HUES6 (cell line): ENCODE results near the gene TRPM3.
"Not testable (repeated sequence)": the region's sequence is repeated elsewhere in the genome, so short reads cannot be mapped to it uniquely, and the experiment has no call there.

Experiments
- H3K27ac ChIP-seq: 2 replicates; pipeline ENCODE4 v1.7.0; 2013; ENCODE audit warnings: low read depth, mild to moderate bottlenecking, low read length, inconsistent platforms
- H3K27me3 ChIP-seq: 2 replicates; pipeline ENCODE4 v1.6.1; 2013; ENCODE audit warnings: low read length; ENCODE audit not compliant: control insufficient read depth, insufficient read depth
- H3K36me3 ChIP-seq: 2 replicates; pipeline ENCODE4 v1.6.1; 2013; ENCODE audit warnings: low read length; ENCODE audit not compliant: control insufficient read depth, insufficient read depth
- H3K4me1 ChIP-seq: 2 replicates; pipeline ENCODE4 v1.6.1; 2013; ENCODE audit warnings: low read length; ENCODE audit not compliant: control insufficient read depth, insufficient read depth
- H3K4me3 ChIP-seq: 2 replicates; pipeline ENCODE4 v1.5.1; 2013; ENCODE audit warnings: low read depth, low read length
- H3K9ac ChIP-seq: one replicate; pipeline ENCODE4 v1.6.1; 2013; ENCODE audit warnings: mild to moderate bottlenecking, low read length
- H3K9me3 ChIP-seq: 2 replicates; pipeline ENCODE4 v1.6.1; 2013; ENCODE audit warnings: low read depth, low read length; ENCODE audit not compliant: control insufficient read depth, insufficient read depth

The TRPM3 gene

DNA sequence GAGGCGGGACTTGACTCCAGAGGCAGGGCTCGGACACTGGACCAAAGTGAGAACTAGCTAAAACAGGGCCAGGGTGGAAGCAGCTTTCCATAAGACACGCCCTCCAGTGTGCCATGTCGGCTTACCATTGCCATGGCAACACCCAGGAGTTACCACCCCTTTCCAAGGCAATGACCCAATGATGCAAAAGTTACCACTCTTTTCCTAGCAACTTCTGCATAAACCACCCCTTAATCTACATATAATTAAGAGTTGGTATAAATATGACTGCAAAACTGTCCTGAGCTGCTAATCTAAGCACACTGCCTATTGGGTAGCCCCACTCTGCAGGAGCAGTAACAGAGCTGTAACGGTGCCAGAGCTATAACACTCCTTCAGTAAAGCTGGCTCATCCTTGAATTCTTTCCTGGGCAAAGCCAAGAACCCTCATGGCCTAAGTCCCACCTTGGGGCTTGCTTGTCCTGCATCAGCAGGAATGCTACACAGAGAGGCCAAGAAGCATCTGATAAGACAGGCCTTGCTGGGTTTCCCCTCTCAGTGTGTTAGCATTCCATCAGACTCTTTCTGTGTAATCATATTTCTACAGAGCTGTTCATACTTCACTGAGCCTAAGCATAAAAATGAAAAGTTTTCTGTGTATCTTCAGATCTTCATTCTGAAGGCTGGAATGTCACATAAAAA, 444.2 kb downstream of the TRPM3 start:
- Histone ChIP-seq H3K27me3 (no peaks in the 10 kb centered on the region), H3K4me3 (no peak overlapping the region), H3K9ac (no peak overlapping the region), H3K27ac (no peak overlapping the region), H3K36me3 (no peaks in the 10 kb centered on the region), H3K9me3 (no peaks in the 10 kb centered on the region), H3K4me1 (no peaks in the 10 kb centered on the region)

GRCh38 chr9:70675868-70676370, 445.5 kb downstream of the TRPM3 start:
- H3K36me3 ChIP-seq: no peaks in the 10 kb centered on the region

GRCh38 chr9:70673844-70674243, 447.6 kb downstream of the TRPM3 start:
- H3K27me3 ChIP-seq: no peaks in the 10 kb centered on the region
- no peaks in the 10 kb centered on the region for H3K9me3 ChIP-seq
- H3K9ac ChIP-seq: no peak overlapping the region
- H3K27ac ChIP-seq: no peak overlapping the region
- H3K4me3 ChIP-seq: no peak overlapping the region
- H3K36me3 ChIP-seq: no peaks in the 10 kb centered on the region
- H3K4me1 ChIP-seq: no peaks in the 10 kb centered on the region

More at GRCh38 chr9:70675868-70676370, 445.5 kb downstream of the TRPM3 start:
- H3K4me3 ChIP-seq: no peak overlapping the region
- H3K9me3 ChIP-seq: no peaks in the 10 kb centered on the region
- H3K27ac ChIP-seq: no peak overlapping the region
- no peaks in the 10 kb centered on the region for H3K27me3 ChIP-seq
- no peak overlapping the region for H3K9ac ChIP-seq
- H3K4me1 ChIP-seq: no peaks in the 10 kb centered on the region

DNA sequence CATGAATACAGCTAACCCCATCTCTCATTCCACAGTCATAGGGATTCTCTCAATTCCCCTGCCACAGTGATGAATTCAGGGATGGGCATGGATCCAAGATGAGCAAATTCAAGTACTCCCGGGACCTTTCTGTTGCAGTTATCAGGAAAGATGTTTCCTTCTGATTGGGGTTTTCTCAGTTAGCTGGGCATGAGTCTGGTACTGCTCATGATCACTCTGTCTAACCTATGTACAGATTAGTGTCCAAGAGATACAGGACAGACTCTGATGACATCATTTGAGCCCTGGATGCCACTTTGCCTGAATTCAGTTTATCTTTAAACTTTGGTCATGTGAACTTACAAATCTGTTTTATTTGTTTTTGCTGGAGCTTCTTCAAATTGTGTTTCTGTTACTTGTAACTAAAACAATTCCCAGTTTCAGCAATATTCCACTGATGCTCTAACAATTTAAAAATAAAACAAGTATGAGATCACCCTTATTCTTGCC, 449.2 kb downstream of the TRPM3 start:
- no peaks in the 10 kb centered on the region for H3K27me3 ChIP-seq
- H3K4me1 ChIP-seq: no peaks in the 10 kb centered on the region
- no peak overlapping the region for H3K9ac ChIP-seq
- no peak overlapping the region for H3K4me3 ChIP-seq
- no peak overlapping the region for H3K27ac ChIP-seq
- no peaks in the 10 kb centered on the region for H3K9me3 ChIP-seq
- no peaks in the 10 kb centered on the region for H3K36me3 ChIP-seq

DNA sequence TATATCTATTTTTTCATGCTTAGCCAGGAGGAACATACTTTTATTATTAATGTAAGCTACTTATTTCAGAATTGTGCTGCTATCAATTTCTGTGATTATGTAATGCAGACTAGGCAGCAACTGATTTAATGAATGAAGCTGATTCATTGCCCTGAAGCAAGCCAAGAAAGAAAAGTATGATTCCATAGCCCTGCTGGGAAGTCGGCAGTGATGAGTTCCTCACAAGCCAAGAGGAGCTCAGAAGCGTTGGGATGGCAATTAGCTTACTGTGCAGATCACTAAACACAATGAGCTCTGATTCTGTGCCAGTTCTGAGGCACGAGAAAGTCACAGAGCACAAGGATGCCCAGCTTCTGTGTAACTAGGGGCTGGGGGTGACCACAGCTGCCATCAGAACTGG, 452.7 kb downstream of the TRPM3 start:
- Histone ChIP-seq H3K36me3 (no peaks in the 10 kb centered on the region), H3K9ac (no peak overlapping the region), H3K4me1 (no peaks in the 10 kb centered on the region), H3K27me3 (no peaks in the 10 kb centered on the region), H3K4me3 (no peak overlapping the region), H3K27ac (no peak overlapping the region), H3K9me3 (no peaks in the 10 kb centered on the region)

DNA sequence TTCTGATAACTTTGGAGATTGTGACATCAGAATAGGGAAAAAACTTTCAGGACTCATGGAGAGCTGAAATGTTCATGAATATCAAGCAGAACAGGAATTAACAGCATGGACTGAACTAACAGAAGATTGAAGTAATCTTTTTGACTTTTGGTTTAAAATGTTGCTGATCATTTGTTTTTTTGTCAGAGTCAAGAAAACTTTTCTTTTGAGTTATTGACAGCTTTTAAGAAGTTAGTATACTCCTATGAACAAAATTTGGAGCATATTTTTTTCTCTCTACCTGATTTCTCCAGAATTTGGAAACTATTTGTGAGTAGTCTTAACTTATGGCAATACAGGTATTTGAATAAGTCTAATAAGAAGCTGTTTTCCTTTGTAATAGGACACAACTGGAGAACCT, 462.7 kb downstream of the TRPM3 start:
- Histone ChIP-seq H3K4me3 (no peak overlapping the region), H3K36me3 (no peaks in the 10 kb centered on the region), H3K9ac (no peak overlapping the region), H3K27me3 (no peaks in the 10 kb centered on the region), H3K9me3 (peaks cover 18% of the 10 kb centered on the region), H3K4me1 (no peaks in the 10 kb centered on the region), H3K27ac (no peak overlapping the region)

DNA sequence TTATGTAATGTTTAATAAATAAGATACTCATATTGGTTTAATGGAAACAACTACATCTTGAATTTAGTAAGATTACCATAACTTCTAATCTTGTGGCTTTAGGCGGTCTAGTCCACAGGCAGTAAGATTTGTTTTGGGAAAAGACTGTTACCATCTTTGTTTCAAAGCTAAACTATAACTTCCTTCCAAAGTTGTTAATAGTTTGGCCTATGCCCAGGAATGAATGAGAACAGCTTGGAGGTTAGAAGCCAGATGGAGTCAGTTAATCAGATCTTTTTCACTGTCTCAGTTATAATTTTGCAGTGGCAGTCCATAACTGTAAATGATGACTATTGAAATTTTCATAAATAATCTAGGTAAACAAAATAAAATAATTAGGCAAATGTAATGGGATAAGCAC, 465.1 kb downstream of the TRPM3 start:
- Histone ChIP-seq H3K9me3 (peaks cover 18% of the 10 kb centered on the region), H3K27ac (no peak overlapping the region), H3K4me3 (no peak overlapping the region)

DNA sequence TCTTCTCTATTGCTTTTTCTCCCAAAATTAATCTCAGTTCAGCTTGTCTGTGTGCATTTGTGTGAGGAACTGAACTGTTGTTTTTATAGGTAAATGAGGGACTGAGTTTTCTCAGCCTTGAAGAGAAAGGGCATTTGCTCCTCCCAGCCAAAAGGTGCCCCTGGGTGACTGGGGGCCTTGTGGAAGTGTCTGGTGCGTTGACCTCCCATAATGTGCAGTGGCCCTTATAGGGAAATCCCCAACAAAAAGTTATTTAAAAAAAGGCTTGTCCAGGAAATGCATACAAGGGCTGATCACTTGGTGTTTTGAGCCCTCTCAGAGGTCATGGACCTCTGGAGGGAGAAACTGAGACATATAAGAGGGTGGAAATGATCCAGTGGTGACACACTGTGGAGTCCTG, 467.3 kb downstream of the TRPM3 start:
- Histone ChIP-seq H3K9ac (no peak overlapping the region), H3K27ac (no peak overlapping the region), H3K27me3 (no peaks in the 10 kb centered on the region), H3K4me3 (no peak overlapping the region), H3K9me3 (peaks cover 20% of the 10 kb centered on the region), H3K4me1 (no peaks in the 10 kb centered on the region), H3K36me3 (no peaks in the 10 kb centered on the region)

More for the DNA sequence above, 465.1 kb downstream of the TRPM3 start:
- Histone ChIP-seq H3K27me3 (no peaks in the 10 kb centered on the region), H3K9ac (no peak overlapping the region), H3K4me1 (no peaks in the 10 kb centered on the region), H3K36me3 (no peaks in the 10 kb centered on the region)

DNA sequence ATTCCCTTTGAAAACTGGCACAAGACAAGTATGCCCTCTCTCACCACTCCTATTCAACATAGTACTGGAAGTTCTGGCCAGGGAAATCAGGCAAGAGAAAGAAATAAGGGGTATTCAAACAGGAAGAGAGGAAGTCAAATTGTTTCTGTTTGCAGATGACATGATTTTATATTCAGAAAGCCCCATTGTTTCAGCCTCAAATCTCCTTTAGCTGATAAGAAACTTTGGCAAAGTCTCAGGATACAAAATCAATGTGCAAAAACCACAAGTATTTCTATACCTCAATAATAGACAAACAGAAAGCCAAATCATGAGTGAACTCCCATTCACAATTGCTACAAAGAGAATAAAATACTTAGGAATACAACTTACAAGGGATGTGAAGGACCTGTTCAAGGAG, 476.8 kb downstream of the TRPM3 start:
- not testable (repeated sequence) for H3K4me1 ChIP-seq, H3K4me3 ChIP-seq, H3K27ac ChIP-seq, H3K36me3 ChIP-seq, H3K9me3 ChIP-seq, H3K9ac ChIP-seq, H3K27me3 ChIP-seq

- H3K9me3 ChIP-seq: no peaks in the 10 kb centered on the region
Measured at GRCh38 chr9:70642341-70642740, 479.1 kb downstream of the TRPM3 start.

DNA sequence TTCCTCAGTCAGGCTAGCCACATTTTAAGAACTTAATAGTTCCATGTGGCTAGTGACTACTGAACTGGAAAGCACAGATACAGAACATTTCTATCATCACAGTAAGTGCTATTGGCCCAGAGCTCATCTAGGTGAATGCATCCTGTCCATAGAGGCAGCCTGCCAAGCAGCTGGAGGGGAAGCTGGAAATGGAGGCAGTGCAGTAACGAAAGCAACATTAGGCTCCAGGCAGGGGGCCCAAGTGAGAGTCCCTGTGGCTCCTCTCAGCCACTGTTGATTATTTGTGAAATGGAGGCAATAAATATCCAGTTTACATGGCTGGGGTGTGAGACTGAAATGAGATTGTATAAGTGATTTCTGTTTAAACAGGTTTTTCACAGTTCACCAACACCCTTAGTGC, 479.8 kb downstream of the TRPM3 start:
- Histone ChIP-seq H3K36me3 (no peaks in the 10 kb centered on the region), H3K9me3 (no peaks in the 10 kb centered on the region), H3K4me3 (no peak overlapping the region), H3K27ac (no peak overlapping the region), H3K27me3 (no peaks in the 10 kb centered on the region), H3K9ac (no peak overlapping the region), H3K4me1 (0 out of 2 replicates have a peak, but pooled peaks cover 6% of the 10 kb centered on the region)

More at GRCh38 chr9:70642341-70642740, 479.1 kb downstream of the TRPM3 start:
- Histone ChIP-seq H3K27ac (no peak overlapping the region), H3K4me1 (0 out of 2 replicates have a peak, but pooled peaks cover 6% of the 10 kb centered on the region), H3K9ac (no peak overlapping the region), H3K4me3 (no peak overlapping the region), H3K36me3 (no peaks in the 10 kb centered on the region), H3K27me3 (no peaks in the 10 kb centered on the region)
